NCI-H2196 (cell line): Measurements from ENCODE around the gene CBFA2T3.

ENCODE experiments used
- DNase-seq: peaks from one replicate; lab custom pipeline; 2025; ENCODE audit not compliant: unreplicated experiment; lab: John Stamatoyannopoulos, UW

Gene CBFA2T3

GRCh38 chr16:88865310-88865709, 111.7 kb downstream of the CBFA2T3 start:
- DNase-seq: no peak

- no peak for DNase-seq
Measured at GRCh38 chr16:88864521-88864920, 112.5 kb downstream of the CBFA2T3 start.

DNA sequence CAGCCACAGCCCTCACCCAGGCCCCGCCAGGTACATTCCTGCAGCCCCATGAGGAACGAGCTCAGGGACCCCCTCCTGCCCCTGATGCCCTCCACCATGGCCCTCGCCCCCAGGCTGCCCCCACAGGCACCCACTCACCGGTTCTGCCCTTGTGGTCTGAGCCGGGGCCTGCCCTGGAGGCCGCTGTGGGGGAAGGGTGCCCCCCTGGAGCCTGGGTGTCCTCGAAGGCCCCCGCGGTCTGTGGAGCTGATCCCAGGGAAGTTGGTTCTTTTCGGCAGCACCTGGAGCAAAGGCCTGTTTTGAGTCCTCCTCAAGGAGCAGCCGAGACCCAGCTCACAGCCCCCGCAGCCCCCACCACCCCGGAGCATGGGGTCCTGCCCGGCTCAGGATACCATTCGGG, 112.9 kb downstream of the CBFA2T3 start:
- DNase-seq: no peak

GRCh38 chr16:88863426-88863825, 113.6 kb downstream of the CBFA2T3 start:
- no peak for DNase-seq

- DNase-seq: no peak
Measured at GRCh38 chr16:88862968-88863367, 114.0 kb downstream of the CBFA2T3 start.

DNA sequence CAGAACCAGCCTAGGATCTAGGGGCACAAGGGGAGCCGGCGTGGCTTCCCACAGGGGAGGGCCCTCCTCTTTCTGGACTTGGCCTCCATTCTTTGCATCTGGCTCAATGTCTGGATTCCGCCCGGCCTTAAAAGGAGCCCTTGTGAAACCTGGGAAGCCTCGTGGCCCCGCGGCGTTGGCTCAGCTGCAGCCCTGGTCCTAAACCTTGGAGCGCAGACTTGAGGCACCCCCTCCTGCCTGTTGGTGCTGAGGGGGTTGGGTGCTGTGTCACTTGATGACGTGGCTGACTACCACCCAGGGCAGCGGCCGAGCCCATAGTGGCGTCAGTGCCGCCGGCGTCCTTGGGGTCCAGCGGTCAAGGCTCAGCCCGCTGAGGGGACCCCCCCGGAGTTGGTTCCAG, 115.6 kb downstream of the CBFA2T3 start:
- no peak for DNase-seq

GRCh38 chr16:88859381-88860091, 117.5 kb downstream of the CBFA2T3 start:
- no peak for DNase-seq

- DNase-seq: peak; percentile 25
Measured at GRCh38 chr16:88857728-88858339, 119.2 kb downstream of the CBFA2T3 start.

- peak; percentile 92 for DNase-seq
Measured at GRCh38 chr16:88856828-88857727, 119.9 kb downstream of the CBFA2T3 start, which contains the start of the genes GALNS and TRAPPC2L. Gene GALNS (minus strand): TSS chr16:88856947. CDS start chr16:88856877, 70 bp downstream. Gene TRAPPC2L (plus strand): TSS chr16:88857127. CDS start chr16:88857151, 24 bp downstream.

- DNase-seq: no peak
Measured at GRCh38 chr16:88856122-88856827, 120.7 kb downstream of the CBFA2T3 start.

DNA sequence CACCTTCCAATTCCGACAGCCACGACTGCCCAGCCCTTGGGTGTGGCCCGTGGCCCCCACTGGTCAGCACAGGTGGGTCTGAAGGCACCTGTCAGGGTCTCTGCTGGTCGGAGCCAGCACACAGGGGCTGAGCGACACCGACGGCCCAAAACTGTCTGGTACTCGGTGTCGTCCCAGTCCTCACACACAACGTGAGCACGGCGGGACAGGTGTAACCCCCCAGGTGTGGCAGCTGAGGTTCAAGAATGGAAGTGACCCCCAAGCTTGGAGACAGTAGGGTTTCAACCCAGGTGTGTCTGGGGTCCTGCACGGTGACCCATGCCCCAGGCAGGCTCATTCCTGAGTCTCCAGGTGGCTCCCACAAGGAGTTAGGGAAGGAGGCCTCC, 121.3 kb downstream of the CBFA2T3 start:
- DNase-seq: no peak

DNA sequence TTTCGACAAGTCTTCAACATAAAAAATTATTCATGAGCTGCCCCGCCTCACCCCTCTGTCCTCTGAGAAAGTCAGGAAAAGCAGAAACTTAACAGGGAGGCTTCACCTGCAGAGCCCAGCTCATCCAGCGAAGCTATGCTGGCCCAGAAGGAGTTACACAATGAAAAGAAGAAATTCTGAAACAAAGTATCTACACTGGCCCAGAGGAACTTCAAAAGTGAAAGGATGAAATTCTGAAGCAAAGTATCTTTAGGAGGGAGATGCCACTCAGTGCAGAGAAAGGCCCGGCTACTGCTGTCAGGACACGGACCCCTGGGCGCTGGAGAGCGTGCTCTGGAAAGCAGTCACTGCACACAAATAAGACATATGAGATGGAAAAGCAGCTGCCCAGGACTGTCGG, 121.8 kb downstream of the CBFA2T3 start:
- DNase-seq: no peak

- no peak for DNase-seq
Measured at GRCh38 chr16:88854306-88855111, 122.5 kb downstream of the CBFA2T3 start.

DNA sequence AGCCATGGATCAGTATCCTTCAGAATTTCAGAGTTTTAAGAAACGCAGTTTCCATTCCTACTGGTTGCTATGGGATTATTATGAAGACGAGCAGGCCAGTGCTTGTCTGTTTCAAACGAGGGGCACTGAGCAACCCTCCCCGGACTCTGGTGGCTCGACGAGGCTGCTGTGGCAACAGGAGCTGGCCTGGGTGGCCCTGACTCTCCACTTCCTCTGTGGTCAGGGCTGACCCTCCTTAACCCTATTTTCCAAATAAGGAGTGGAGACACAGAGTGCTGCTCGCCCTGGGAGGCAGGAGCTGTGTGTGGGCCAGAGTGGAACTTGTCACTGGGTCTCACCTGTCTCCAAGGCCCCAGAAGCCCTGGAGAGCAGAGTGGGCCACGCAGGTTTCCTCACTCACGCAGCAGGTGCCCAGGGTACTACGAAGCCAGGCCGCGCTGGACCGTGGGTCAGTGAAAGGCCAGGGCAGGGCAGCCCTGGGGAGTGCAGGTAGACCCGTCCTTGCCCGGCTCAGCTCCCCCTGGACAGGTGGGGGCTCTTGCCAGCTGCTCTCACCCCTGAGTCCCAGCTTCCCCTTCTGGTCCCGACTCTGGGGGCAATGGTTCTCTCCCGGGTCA, 123.6 kb downstream of the CBFA2T3 start:
- DNase-seq: no peak

- no peak for DNase-seq
Measured at GRCh38 chr16:88851616-88852015, 125.4 kb downstream of the CBFA2T3 start.

DNA sequence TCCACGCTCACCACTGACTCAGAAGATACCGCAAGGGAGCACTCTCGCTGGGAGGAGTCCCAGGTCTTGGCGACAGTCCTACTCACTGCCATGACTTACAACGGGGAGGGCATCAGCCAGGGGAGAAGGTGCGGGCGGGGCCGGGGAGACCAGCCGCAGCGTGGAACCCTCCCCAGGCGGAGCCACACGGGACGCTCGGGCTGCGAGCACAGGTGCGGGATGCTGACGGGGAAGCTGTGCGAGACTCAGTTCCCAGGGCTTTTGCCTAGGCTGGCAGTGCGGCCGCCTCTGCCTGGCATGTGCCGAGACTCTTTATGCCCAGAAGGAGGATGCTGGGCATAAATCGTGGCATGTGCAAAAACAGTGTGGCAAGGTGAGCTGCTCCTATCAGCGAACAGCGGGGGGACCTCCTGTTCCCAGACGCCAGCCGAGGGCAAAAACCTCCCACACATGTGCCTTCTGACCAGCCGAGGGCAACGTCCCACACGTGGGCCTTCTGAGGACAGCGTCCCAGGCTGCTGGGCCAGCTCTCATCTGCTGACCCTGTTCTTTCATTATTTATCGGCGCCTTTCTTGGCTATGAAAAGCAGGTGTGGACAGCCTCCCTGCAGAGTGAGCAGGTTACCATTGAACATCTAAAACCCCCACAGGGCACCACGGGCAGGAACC, 126.3 kb downstream of the CBFA2T3 start:
- DNase-seq: no peak

GRCh38 chr16:88848557-88848956, 128.4 kb downstream of the CBFA2T3 start:
- no peak for DNase-seq

DNA sequence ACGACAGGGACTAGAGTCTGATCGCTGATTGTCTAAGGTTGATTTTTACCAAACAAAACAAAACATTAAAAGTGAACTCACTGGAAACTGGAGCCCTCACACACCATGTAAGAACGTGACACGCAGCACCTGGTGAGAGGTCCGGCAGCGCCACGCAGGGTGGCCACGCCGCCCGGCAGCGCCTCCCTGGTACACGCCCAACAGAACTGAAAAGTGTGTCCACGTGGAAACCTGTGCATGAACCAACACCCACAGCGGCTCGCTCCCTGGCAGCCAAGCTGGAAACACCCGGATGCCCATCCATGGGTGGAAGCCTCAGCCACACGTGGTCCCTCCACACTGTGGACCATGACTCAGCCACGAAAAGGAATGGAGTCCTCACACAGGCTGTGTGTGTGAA, 129.4 kb downstream of the CBFA2T3 start:
- no peak for DNase-seq

DNA sequence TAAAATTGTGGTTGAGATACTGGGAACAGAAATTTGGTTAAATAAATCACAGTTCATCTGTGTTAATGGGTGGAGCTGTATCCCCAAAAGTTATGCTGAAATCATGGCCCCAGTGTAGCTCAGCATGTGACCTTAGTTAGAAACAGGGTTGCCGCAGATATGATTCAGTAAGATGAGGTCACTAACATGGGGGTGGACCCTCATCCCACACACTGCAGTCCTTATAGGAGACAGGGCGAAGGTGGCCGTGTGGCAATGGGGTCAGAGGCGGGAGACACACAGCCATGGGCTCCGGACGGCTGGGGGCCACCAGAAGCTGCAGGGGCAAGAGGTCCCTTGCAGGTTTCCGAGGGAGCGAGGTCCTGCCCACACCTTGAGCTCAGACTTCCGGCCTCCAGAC, 130.9 kb downstream of the CBFA2T3 start:
- no peak for DNase-seq
